T-cell (primary cell): ENCODE data around the gene SFPQ. TPM values are rescaled to one million over a fixed set of nuclear protein-coding genes. Genes with fewer than 3 reads are reported as not detected.

Experiments
- ATAC-seq, 4 experiments: fragments of 200-7000 bp in 3 of 4; fragments of 150-1000 bp in 1 of 4; cut with Tn5 transposase; replicated peaks in 1 of 4; 1 replicate in 3 of 4; 2 replicates in 1 of 4; pipeline ENCODE4 v1.10.0; 2021; ENCODE audit warnings: moderate library complexity in 3 of 4, mild to moderate bottlenecking in 2 of 4, moderate number of reproducible peaks in 1 of 4
- CTCF ChIA-PET, 2 donors: fragments of 300-600 bp; sonication (Branson Sonifier 250); formaldehyde crosslinking; loops; one replicate each; lab custom pipeline; 2022; ENCODE audit warnings: antibody characterized with exemption in 2 of 2; lab: Charles Lee
- POLR2A ChIA-PET, 2 donors: fragments of 300-600 bp; sonication (Branson Sonifier 250); formaldehyde crosslinking; loops; one replicate each; lab custom pipeline; 2022; ENCODE audit warnings: antibody characterized with exemption in 2 of 2; lab: Charles Lee
- DNase-seq, 35 experiments: peaks; one replicate each; pipeline versions ENCODE4 v3.0.0 to v3.0.0-alpha.2; 2013 to 2023
- H3K27ac ChIP-seq: one replicate; pipeline ENCODE4 v1.5.1; 2013; ENCODE audit warnings: low read length
- H3K27me3 ChIP-seq, 2 experiments: replicated peaks in 1 of 2; 1 replicate in 1 of 2; 2 replicates in 1 of 2; pipeline versions ENCODE4 v1.6.1 to v1.7.0; 2013; ENCODE audit warnings: low read length in 1 of 2, mixed read lengths in 1 of 2; ENCODE audit not compliant: control insufficient read depth in 2 of 2, insufficient read depth in 2 of 2; ENCODE audit errors: extremely low read depth in 1 of 2
- H3K36me3 ChIP-seq, 2 donors: 1 replicate in 1 of 2; 2 replicates in 1 of 2; pipeline versions ENCODE4 v1.6.1 to v1.7.0; 2013; ENCODE audit warnings: low read length in 1 of 2; ENCODE audit not compliant: control insufficient read depth in 2 of 2, insufficient read depth in 1 of 2; ENCODE audit errors: extremely low read depth in 1 of 2
- H3K4me1 ChIP-seq, 2 experiments: 1 replicate in 1 of 2; 2 replicates in 1 of 2; pipeline versions ENCODE4 v1.6.1 to v1.7.0; 2013; ENCODE audit warnings: low read length in 2 of 2, mixed read lengths in 1 of 2; ENCODE audit not compliant: insufficient read depth in 2 of 2, control insufficient read depth in 1 of 2; ENCODE audit errors: extremely low read depth in 1 of 2
- H3K4me3 ChIP-seq, 2 donors: 1 replicate in 1 of 2; 2 replicates in 1 of 2; pipeline versions ENCODE4 v1.5.1 to v1.7.0; 2013; ENCODE audit warnings: mild to moderate bottlenecking in 2 of 2, low read length in 1 of 2, moderate library complexity in 1 of 2; ENCODE audit not compliant: control insufficient read depth in 1 of 2; ENCODE audit errors: extremely low read depth in 1 of 2
- H3K9me3 ChIP-seq: 2 replicates; pipeline ENCODE4 v1.7.0; 2013
- H3K27ac Mint-ChIP-seq, 2 donors: one replicate each; pipeline ENCODE4 v1.8.0; 2020 to 2021; ENCODE audit warnings: mild to moderate bottlenecking in 2 of 2, mixed read lengths in 2 of 2
- H3K27me3 Mint-ChIP-seq, 2 donors: one replicate each; pipeline ENCODE4 v1.8.0; 2021 to 2022; ENCODE audit warnings: mixed read lengths in 2 of 2
- H3K36me3 Mint-ChIP-seq: one replicate; pipeline ENCODE4 v1.8.0; 2021; ENCODE audit warnings: mixed read lengths
- H3K4me1 Mint-ChIP-seq, 3 donors: one replicate each; pipeline ENCODE4 v1.8.0; 2020 to 2022; ENCODE audit warnings: mixed read lengths in 3 of 3, mild to moderate bottlenecking in 1 of 3
- H3K4me3 Mint-ChIP-seq, 3 donors: one replicate each; pipeline ENCODE4 v1.8.0; 2020 to 2022; ENCODE audit warnings: mild to moderate bottlenecking in 3 of 3, mixed read lengths in 3 of 3, moderate library complexity in 3 of 3
- H3K9me3 Mint-ChIP-seq, 3 donors: one replicate each; pipeline ENCODE4 v1.8.0; 2020 to 2022; ENCODE audit warnings: mixed read lengths in 3 of 3
- WGBS: methylation state at CpG from one replicate; pipeline ENCODE4 v1.1.5; 2013; ENCODE audit warnings: missing lambda C conversion rate; ENCODE audit not compliant: insufficient coverage; 5-methylcytosine and 5-hydroxymethylcytosine counted together
- total RNA-seq, 35 experiments: library from RNA in 6 of 35; stranded (reverse) in 6 of 35; fragments of 120-200 nt in 1 of 35; gene quantifications; one replicate each; pipeline versions ENCODE4 v1.2.1 to v1.2.4 and lab custom pipeline; 2013 to 2026

The SFPQ gene
- total RNA-seq, 5 donors from 2014 or later (not counting 1 experiment from before 2014, with no cell fraction given): 287 to 589 (median 319) TPM

GRCh38 chr1:35190784-35191183, 2.2 kb downstream of the SFPQ start:
- peak in 1 of 35 experiments; percentile 29 for DNase-seq
- Histone ChIP-seq H3K9me3 (no peaks in the 10 kb centered on the region), H3K36me3 (peaks cover 3 to 56% of the 10 kb centered on the region in 2 donors), H3K27ac (peak overlapping the region; percentile 98), H3K4me3 (peak overlapping the region; percentile 95 to 96), H3K4me1 (peaks cover 42 to 51% of the 10 kb centered on the region in 2 experiments), H3K27me3 (no peaks in the 10 kb centered on the region)
- CTCF ChIA-PET: interaction anchor here in 1 of 2 donors (0.7 kb wide), 1 partner anchor 261 kb away, joined by 3 read pairs; no protein-coding TSS in a partner anchor
- Mint-ChIP-seq H3K9me3 (no peaks in the 10 kb centered on the region), H3K4me1 (peaks cover 65 to 69% (median 66%) of the 10 kb centered on the region in 3 donors), H3K4me3 (peak overlapping the region; percentile 89 to 94 (median 94)), H3K27me3 (no peaks in the 10 kb centered on the region), H3K27ac (peak overlapping the region; percentile 87 to 91), H3K36me3 (peaks cover 59% of the 10 kb centered on the region)
- WGBS: 7% methylated on average over 4 of the region's 6 CpGs
- POLR2A ChIA-PET: interaction anchor here (0.5 to 1.6 kb wide), 4 partner anchors 11 to 159 kb away, joined by 3 to 5 read pairs (median 4); partner anchors contain the start of gene ZMYM6 (in 1 of the 2)
- no peak for ATAC-seq

- H3K4me3 Mint-ChIP-seq: peak overlapping the region; percentile 89 to 94 (median 94)
- Histone ChIP-seq H3K4me1 (peaks cover 43 to 57% of the 10 kb centered on the region in 2 experiments), H3K27ac (peak overlapping the region; percentile 33), H3K9me3 (no peaks in the 10 kb centered on the region), H3K4me3 (no peak overlapping the region), H3K27me3 (no peaks in the 10 kb centered on the region), H3K36me3 (peaks cover 3 to 76% of the 10 kb centered on the region in 2 donors)
- DNase-seq (no peak), ATAC-seq (no peak)
- H3K36me3 Mint-ChIP-seq: peaks cover 77% of the 10 kb centered on the region
- peaks cover 77 to 82% (median 82%) of the 10 kb centered on the region in 3 donors for H3K4me1 Mint-ChIP-seq
- WGBS: 68% methylated on average over 5 of the region's 20 CpGs
- ChIA-PET CTCF (interaction anchor here (0.6 to 0.8 kb wide), 2 partner anchors 336 to 357 kb away, joined by 3 to 5 read pairs; no protein-coding TSS in a partner anchor), POLR2A (interaction anchor here in 1 of 2 donors (0.8 kb wide), 1 partner anchor 10 kb away, joined by 4 read pairs; no protein-coding TSS in a partner anchor)
- no peaks in the 10 kb centered on the region for H3K27me3 Mint-ChIP-seq
- H3K27ac Mint-ChIP-seq: peak overlapping the region; percentile 87 to 91
- no peaks in the 10 kb centered on the region for H3K9me3 Mint-ChIP-seq
Observed at GRCh38 chr1:35188578-35189392, 4.2 kb downstream of the SFPQ start.

- Histone ChIP-seq H3K4me3 (no peak overlapping the region), H3K9me3 (no peaks in the 10 kb centered on the region), H3K27me3 (no peaks in the 10 kb centered on the region), H3K36me3 (peaks cover 3 to 83% of the 10 kb centered on the region in 2 donors), H3K27ac (peak overlapping the region; percentile 33), H3K4me1 (peaks cover 37 to 54% of the 10 kb centered on the region in 2 experiments)
- peaks cover 83 to 86% (median 84%) of the 10 kb centered on the region in 3 donors for H3K4me1 Mint-ChIP-seq
- ChIA-PET POLR2A (no interaction called here), CTCF (no interaction called here)
- 80% methylated on average over 6 of the region's 7 CpGs for WGBS
- DNase-seq: peak in 1 of 35 experiments; percentile 26
- H3K9me3 Mint-ChIP-seq: no peaks in the 10 kb centered on the region
- peak overlapping the region; percentile 17 to 94 (median 94) for H3K4me3 Mint-ChIP-seq
- no peaks in the 10 kb centered on the region for H3K27me3 Mint-ChIP-seq
- ATAC-seq: no peak
- H3K36me3 Mint-ChIP-seq: peaks cover 83% of the 10 kb centered on the region
- H3K27ac Mint-ChIP-seq: peak overlapping the region; percentile 20 to 87
Observed at GRCh38 chr1:35187816-35188342, 5.1 kb downstream of the SFPQ start.

DNA sequence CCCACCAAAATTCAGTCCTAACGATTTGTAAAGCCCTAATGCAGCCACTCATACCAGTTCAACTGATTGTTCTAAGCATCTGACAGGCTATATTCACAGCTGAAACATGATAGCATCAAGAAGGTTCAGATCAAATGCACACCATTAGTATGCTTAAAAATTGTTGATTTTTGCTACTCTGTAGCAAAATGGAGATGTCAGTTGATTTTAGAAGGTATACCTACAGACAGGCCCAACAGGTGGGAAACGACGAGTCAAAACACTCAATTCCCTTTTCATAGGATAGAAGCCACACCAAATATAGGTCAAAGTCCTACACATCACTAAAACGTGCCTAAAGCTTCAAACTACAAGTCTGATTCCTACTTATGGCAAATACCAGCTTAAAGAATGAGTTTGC, 6.7 kb downstream of the SFPQ start:
- POLR2A ChIA-PET: interaction anchor here in 1 of 2 donors (0.6 kb wide), 1 partner anchor 101 kb away, joined by 3 read pairs; no protein-coding TSS in a partner anchor
- Histone ChIP-seq H3K27me3 (no peaks in the 10 kb centered on the region), H3K9me3 (no peaks in the 10 kb centered on the region), H3K4me1 (peaks cover 37 to 59% of the 10 kb centered on the region in 2 experiments), H3K4me3 (no peak overlapping the region), H3K27ac (no peak overlapping the region), H3K36me3 (peaks cover 3 to 96% of the 10 kb centered on the region in 2 donors)
- Mint-ChIP-seq H3K9me3 (no peaks in the 10 kb centered on the region), H3K4me3 (peak overlapping the region in 1 of 3 donors; percentile 0), H3K4me1 (peaks cover 96 to 99% (median 97%) of the 10 kb centered on the region in 3 donors), H3K27ac (peak overlapping the region; percentile 65 to 78), H3K36me3 (peaks cover 93% of the 10 kb centered on the region), H3K27me3 (no peaks in the 10 kb centered on the region)
- no peak for DNase-seq
- no peak for ATAC-seq
- CTCF ChIA-PET: interaction anchor here in 1 of 2 donors (1.0 kb wide), 1 partner anchor 16 kb away, joined by 4 read pairs; no protein-coding TSS in a partner anchor
- no CpG with 5 or more reads among the region's 4 CpGs for WGBS

- H3K36me3 Mint-ChIP-seq: peaks cover 90% of the 10 kb centered on the region
- no peaks in the 10 kb centered on the region for H3K9me3 Mint-ChIP-seq
- ATAC-seq (no peak), DNase-seq (no peak)
- CTCF ChIA-PET: interaction anchor here in 1 of 2 donors (1.0 kb wide), 1 partner anchor 17 kb away, joined by 4 read pairs; no protein-coding TSS in a partner anchor
- no peaks in the 10 kb centered on the region for H3K9me3 ChIP-seq
- H3K27ac ChIP-seq: no peak overlapping the region
- peaks cover 3 to 97% of the 10 kb centered on the region in 2 donors for H3K36me3 ChIP-seq
- H3K27ac Mint-ChIP-seq: peak overlapping the region; percentile 17 to 69
- WGBS: 57% methylated on average over 1 of the region's 5 CpGs
- no peaks in the 10 kb centered on the region for H3K27me3 Mint-ChIP-seq
- peaks cover 96 to 99% (median 97%) of the 10 kb centered on the region in 3 donors for H3K4me1 Mint-ChIP-seq
- H3K27me3 ChIP-seq: no peaks in the 10 kb centered on the region
- POLR2A ChIA-PET: no interaction called here
- H3K4me3 Mint-ChIP-seq: no peak overlapping the region
- H3K4me1 ChIP-seq: peaks cover 36 to 55% of the 10 kb centered on the region in 2 experiments
- no peak overlapping the region for H3K4me3 ChIP-seq
Observed at GRCh38 chr1:35185200-35185599, 7.7 kb downstream of the SFPQ start.
